Hindlimb muscle (tissue), 1 donor: ENCODE results near the gene IL19. TPM values are rescaled to one million over a fixed set of nuclear protein-coding genes. Genes with fewer than 3 reads are reported as not detected.

Experiments used
- DNase-seq: peaks from one replicate; pipeline ENCODE4 v3.0.0-alpha.2; 2013
- polyA plus RNA-seq: library from polyadenylated mRNA; unstranded; fragments of 120-200 nt; gene quantifications from one replicate; pipeline ENCODE4 v1.2.1, GENCODE V29; 2013; ENCODE audit not compliant: insufficient read length

Gene IL19
- polyA plus RNA-seq, 1 donor, result not detected

DNA sequence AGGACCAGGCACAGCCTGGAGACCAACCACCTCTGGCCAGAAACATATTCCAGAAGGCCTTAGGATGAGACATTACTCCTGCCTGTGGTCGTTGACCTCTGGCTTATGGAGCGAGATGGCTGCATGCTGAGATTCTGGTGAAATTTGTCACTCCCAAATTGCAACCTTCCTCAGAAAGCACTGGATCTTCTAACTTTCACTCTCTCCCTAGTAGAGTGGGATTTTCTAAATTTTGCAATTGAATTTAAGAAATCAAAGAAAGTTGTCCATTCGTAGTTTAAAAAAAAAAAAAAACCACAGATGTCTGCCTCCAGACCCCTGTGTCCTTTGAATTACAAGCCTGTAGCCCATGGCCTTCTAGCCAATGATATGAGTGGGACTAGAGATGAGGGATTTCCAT, 30.3 kb downstream of the IL19 start:
- no peak for DNase-seq

DNA sequence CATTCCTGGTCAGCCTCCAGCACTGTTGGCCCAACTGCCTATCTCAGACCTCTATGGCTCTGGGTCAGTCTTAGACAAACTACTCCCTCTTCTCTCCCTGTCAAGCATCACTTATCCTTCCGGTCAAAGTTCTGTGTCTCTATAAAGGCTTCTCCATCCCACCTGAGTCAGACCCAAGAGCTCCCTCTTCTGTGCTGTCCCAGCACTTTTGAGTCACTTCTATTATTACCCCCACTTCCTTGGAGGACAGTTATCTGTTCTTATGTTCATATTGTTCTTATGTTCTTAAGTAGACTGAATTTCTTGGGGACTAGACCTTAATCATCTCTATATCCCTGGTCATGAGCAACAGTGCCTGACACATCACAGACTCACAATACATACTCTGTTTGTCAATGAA, 30.9 kb downstream of the IL19 start:
- DNase-seq, result no peak

GRCh38 chr1:206802401-206802800, 31.8 kb downstream of the IL19 start:
- no peak for DNase-seq

DNA sequence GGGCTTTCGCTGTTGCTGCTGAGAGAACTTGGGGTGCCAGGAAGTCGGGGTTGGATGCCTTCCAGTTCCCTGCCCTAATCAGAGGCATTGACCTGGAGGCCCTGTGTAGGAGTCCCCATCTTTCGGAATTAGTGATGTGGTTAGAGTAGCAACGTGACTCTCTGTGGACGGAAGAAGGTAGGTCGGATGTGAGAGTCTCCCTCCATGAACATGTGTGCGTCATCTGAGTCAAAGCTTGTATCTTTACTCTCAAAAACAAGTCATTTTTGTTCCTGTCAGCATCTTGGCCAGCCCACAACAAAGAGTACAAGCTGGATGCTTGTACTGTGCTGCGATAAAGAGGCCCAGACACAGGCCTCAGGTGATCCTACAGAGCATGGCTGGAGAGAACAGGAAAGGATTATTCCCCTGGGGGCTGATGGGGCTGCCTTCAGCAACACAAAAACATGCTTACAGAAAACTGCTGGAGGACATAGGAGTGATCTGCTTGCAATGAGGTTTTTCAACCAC, 32.7 kb downstream of the IL19 start:
- no peak for DNase-seq

DNA sequence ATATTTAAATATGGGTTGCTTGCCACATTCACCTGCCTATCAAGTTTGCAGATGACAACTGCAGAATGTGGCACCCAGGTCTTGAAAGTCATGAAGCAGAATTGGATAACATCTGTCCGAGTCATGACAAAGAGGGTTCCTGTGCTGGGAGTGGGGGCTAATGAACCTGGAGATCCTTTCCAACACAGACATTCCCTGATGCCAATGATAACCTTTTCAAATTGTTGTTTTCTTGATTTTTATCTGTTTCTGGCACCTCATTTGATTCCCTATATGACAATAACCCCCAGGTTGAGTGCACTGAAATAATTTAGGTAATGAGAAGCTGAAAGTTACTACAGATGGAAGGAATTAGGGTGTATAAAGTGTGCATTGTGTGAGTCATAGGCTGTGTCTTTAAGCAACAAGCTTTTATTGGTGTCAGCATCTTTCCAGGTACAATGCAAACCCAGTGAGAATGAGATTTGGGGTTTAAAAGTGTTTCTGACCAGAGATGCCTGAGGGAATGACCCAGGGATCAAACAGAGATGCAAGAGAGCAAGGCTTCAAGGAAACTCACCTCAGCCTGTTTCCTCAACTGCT, 33.7 kb downstream of the IL19 start:
- DNase-seq, result no peak

DNA sequence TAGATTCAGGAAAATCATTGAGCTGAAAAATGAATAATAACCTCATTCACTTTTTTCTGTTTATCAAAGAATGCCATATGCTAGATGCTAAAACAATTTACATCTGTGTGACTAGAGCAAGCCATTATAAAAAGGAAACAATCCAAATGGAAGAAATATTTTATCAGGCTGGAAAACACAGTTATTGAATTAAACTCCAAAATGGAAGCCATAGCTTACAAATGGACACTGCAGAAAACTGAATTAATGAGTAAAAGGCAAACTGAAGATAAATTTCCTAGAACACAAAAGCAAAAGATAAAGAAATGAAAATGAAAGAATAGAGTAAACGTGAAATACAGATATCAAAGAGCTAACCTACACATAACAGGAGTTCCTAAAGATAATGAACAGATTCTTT, 34.8 kb downstream of the IL19 start:
- no peak for DNase-seq

- DNase-seq, result no peak
Observed at GRCh38 chr1:206808615-206809014, 38.0 kb downstream of the IL19 start.

- no peak for DNase-seq
Observed at GRCh38 chr1:206809504-206810084, 39.0 kb downstream of the IL19 start.

GRCh38 chr1:206812471-206812870, 41.9 kb downstream of the IL19 start:
- no peak for DNase-seq

GRCh38 chr1:206814716-206815341, 44.3 kb downstream of the IL19 start:
- peak; percentile 37 for DNase-seq

- no peak for DNase-seq
Observed at GRCh38 chr1:206816390-206817287, 46.1 kb downstream of the IL19 start.

- DNase-seq, result no peak
Observed at GRCh38 chr1:206821493-206821892, 50.9 kb downstream of the IL19 start.

- peak; percentile 62 for DNase-seq
Observed at GRCh38 chr1:206823727-206824126, 53.2 kb downstream of the IL19 start.

- DNase-seq, result no peak
Observed at GRCh38 chr1:206824331-206824730, 53.8 kb downstream of the IL19 start.

- DNase-seq, result no peak
Observed at GRCh38 chr1:206826394-206826793, 55.8 kb downstream of the IL19 start.

DNA sequence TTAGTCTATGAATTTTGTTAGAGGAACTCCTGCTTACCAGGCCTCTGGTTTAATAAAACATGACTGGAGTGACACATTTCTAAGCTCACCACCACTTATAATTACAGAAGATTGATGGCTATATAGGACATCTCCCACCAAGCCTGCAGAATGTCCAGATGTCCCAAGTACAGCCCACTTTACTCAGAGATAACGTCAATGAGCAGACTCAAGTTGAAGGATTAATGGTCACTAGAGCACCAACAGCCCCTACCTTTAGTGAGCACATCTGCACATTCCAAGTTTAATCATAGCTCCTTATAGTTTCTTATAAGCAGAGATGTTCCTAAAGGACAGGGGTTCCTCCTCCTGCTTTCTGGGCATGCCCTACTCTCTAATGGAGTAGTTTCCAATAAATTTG, 57.5 kb downstream of the IL19 start:
- no peak for DNase-seq

- no peak for DNase-seq
Observed at GRCh38 chr1:206828765-206829164, 58.2 kb downstream of the IL19 start.

DNA sequence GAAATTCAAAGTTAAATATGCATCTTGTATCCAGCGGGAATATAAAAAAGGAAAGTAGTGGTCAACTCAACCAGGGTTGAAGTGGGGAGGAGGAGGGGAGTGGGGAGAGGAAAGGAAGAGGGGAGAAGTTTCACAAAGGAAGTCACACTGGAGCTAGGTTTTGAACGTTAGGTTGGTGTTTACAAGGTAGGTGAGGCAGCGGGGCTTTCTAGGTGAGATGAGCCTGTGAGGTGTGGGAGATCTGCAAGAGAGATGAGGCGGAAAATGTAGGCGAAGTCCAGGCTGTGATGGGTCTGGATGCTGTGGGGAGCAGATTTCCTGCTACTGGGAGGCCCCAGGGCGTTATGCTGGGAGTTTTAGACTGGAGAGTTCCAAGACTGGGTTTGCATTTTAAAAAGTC, 58.7 kb downstream of the IL19 start:
- no peak for DNase-seq

GRCh38 chr1:206829875-206830274, 59.3 kb downstream of the IL19 start:
- no peak for DNase-seq

- DNase-seq, result no peak
Observed at GRCh38 chr1:206831650-206832049, 61.1 kb downstream of the IL19 start.

DNA sequence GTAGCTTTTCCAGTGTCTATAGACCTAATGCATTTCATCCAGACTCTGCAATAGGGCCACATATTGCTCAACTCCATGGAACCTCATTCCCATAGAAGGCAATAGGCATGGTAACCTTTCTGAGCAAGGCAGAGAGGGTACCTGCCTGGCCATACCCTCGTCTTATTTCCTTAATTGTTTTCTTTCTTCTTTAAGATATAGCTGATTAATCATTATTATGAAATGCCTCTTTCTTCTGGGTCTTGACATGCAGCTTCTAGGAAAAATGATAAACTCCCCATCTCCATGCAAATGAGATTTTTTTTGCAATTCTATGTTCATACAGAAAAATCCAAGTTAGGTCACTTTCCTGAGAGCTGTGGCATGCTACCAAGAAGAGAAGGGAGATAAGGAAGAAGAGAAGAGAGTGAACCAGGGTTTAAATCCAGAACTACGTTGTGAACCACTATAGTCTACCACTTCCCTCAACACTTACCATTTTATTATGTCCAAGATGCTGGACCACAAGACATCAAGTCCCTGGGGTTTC, 61.8 kb downstream of the IL19 start:
- DNase-seq, result no peak

GRCh38 chr1:206833106-206833680, 62.6 kb downstream of the IL19 start:
- no peak for DNase-seq

DNA sequence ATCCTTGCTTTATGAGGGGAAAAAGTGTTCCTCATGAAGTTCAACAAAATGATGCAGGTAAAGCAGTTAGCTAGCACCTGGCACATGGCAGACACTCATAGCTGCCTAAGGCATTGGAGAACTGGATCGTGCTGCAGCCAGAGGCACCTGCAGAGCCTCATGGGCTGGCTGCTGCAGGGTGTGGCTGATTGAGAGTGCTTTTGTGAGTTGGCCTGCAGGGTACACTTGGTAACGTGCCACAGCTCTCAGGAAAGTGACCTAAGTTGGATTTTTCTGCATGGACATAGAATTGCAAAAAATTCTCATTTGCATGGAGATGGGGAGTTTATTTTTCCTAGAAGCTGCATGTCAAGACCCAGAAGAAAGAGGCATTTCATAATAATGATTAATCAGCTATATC, 63.2 kb downstream of the IL19 start:
- DNase-seq, result no peak
